G401 (cell line): Measurements from ENCODE around the gene KRTAP20-2. TPM values are rescaled to one million over a fixed set of nuclear protein-coding genes. Genes with fewer than 3 reads are reported as not detected.

Experiments used
- DNase-seq: peaks from one replicate; pipeline ENCODE4 v3.0.0-alpha.2; 2015; ENCODE audit warnings: low spot score
- in situ Hi-C: cut with HindIII; loops from 2 replicates; pipeline ENCODE4 v1.10.0; 2016; ENCODE audit warnings: low sequenced_read_pairs, mixed read lengths
- total RNA-seq: library from RNA; depleted of rRNA; stranded (reverse); fragments of >200 nt; shearing (Covaris generic); gene quantifications from 2 replicates; pipeline ENCODE4 v1.2.3, GENCODE V29; 2014; rRNA removed

Gene KRTAP20-2
- total RNA-seq, 1 experiment from 2014 or later: not detected

DNA sequence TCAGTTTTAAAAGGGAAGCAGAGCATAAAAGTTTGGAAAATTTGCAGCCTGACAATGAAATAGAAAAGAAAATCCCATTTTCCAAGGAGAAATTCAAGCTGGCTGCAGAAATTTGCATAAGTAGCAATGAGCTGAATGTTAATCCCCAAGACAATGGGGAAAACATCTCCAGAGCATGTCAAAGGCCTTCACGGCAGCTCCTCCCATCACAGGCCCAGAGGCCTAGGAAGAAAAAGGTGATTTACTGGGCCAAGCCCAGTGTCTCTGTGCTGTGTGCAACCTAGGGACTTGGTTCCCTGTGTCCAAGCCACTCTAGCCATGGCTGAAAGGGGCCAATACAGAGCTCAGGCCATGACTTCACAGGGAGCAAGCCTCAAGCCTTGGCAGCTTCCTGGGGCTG, 33.8 kb downstream of the KRTAP20-2 start:
- DNase-seq: no peak
- in situ Hi-C loops: no loop called here

DNA sequence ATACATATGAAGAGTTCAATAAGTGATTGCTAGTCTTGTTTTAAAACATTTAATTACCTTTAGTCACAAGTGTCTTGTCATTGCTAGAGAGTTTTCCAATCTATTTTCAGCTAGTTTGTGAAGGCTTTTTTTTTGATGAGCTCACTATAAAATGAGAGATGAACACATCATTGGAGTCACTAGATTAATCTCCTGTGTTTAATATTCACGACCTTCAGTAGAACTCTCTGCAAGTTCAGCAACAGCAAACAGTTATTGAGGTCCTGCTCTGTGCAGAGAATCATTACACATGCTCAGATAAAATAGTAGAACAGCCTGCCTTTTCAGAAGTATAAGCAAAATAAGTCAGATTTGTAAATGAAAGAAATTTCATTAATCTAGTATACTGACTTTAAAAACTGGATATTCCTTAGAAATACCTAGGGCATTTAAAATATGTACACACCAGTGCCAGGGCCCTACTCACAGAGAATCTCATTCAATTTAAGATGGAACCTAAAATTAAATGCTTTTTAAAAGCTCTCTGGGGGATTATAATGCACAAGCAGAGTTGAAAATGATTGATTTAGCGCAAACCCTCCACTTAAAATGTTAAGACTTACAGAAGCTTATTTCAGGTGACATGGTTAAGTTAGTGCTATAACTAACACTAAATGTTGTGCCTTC, 38.1 kb downstream of the KRTAP20-2 start:
- no peak for DNase-seq
- in situ Hi-C loops: no loop called here

GRCh38 chr21:30674312-30674711, 39.3 kb downstream of the KRTAP20-2 start:
- DNase-seq: no peak
- in situ Hi-C loops: no loop called here

DNA sequence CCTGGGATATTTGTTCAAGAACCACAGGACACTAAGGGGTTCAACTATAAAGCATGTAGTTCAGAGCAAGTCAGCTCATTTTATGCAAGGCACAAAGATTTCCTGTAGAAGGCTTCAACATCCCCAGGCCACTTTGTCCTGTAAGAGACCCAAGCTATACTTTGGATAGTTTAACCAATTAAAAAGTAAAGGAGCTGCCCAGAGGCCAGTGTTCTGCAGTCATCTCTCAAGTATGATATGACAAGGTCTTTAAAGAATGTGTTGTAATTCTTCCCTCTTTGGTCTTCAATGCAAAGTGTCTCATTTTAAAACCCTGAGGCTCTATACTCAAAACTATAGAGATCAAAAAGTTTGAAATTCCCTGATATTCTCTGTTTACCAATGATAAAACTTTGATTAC, 41.7 kb downstream of the KRTAP20-2 start:
- in situ Hi-C loops: no loop called here

DNA sequence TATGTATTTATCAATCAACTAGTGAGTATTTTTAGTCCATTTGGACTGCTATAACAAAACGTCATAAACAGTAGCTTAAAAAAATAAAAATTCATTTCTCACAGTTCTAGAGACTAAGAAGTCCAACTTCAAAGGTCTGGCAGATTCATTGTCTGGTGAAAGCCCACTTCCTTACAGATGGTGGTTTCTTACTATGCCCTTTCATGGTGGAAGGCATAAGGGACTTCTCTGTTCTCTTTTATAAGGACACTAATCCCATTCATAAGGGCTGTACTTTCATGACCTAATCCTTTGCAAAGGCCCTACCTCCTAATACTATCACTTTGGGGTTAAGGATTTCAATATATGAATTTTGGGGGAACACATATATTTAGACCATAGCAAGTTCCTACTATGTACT, 45.6 kb downstream of the KRTAP20-2 start:
- in situ Hi-C loops: no loop called here
- DNase-seq: no peak

More for the DNA sequence above, 41.7 kb downstream of the KRTAP20-2 start:
- no peak for DNase-seq

DNA sequence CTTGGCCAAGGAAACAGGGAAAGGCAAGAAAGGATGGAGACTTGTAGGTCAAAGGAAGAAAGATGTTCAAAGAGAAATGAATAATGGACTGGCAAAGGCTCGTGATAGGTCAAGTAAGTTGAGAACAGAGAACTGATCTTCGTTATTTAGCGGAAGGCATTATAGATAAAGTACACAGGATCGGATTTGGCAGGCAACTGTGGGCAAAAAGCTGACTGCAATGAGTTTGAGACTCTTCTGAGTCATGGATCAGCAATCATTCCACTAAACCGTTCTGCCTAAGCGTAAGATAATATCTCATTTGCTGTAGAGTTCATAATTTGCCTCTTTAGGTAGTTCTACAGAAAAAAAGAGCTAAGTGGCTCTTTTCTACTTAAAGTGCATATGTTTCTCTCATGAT, 49.5 kb downstream of the KRTAP20-2 start:
- no peak for DNase-seq
- in situ Hi-C loops: no loop called here

Other genes with a start within 250 kb of the KRTAP20-2 start
- gene KRTAP13-1, start 239.2 kb upstream of the KRTAP20-2 start, total RNA-seq: not detected in 2 replicates
- not detected in 2 replicates for gene KRTAP13-3, start 209.3 kb upstream of the KRTAP20-2 start, total RNA-seq
- gene KRTAP13-4, start 205.0 kb upstream of the KRTAP20-2 start, total RNA-seq: not detected in 2 replicates
- not detected in 2 replicates for gene KRTAP15-1, start 194.9 kb upstream of the KRTAP20-2 start, total RNA-seq
- gene KRTAP19-1, start 154.8 kb upstream of the KRTAP20-2 start, total RNA-seq: not detected in 2 replicates
- gene KRTAP19-2, start 147.8 kb upstream of the KRTAP20-2 start, total RNA-seq: not detected in 2 replicates
- not detected in 2 replicates for gene KRTAP19-3, start 143.2 kb upstream of the KRTAP20-2 start, total RNA-seq
- not detected in 2 replicates for gene KRTAP19-4, start 138.0 kb upstream of the KRTAP20-2 start, total RNA-seq
- not detected in 2 replicates for gene KRTAP19-5, start 133.1 kb upstream of the KRTAP20-2 start, total RNA-seq
- gene KRTAP19-6, start 93.3 kb upstream of the KRTAP20-2 start, total RNA-seq: not detected in 2 replicates
- not detected in 2 replicates for gene KRTAP19-7, start 73.9 kb upstream of the KRTAP20-2 start, total RNA-seq
- not detected in 2 replicates for gene KRTAP22-2, start 44.8 kb upstream of the KRTAP20-2 start, total RNA-seq
- gene KRTAP6-3, start 42.8 kb upstream of the KRTAP20-2 start, total RNA-seq: not detected in 2 replicates
- not detected in 2 replicates for gene KRTAP6-2, start 36.3 kb upstream of the KRTAP20-2 start, total RNA-seq
- not detected in 2 replicates for gene KRTAP22-1, start 34.1 kb upstream of the KRTAP20-2 start, total RNA-seq
- not detected in 2 replicates for gene KRTAP6-1, start 21.3 kb upstream of the KRTAP20-2 start, total RNA-seq
- gene KRTAP20-1, start 18.8 kb upstream of the KRTAP20-2 start, total RNA-seq: not detected in 2 replicates
- not detected in 2 replicates for gene KRTAP20-4, start 14.6 kb upstream of the KRTAP20-2 start, total RNA-seq
- gene KRTAP20-3, start 7.7 kb downstream of the KRTAP20-2 start, total RNA-seq: not detected in 2 replicates
- gene KRTAP21-3, start 83.6 kb downstream of the KRTAP20-2 start, total RNA-seq: not detected in 2 replicates
- not detected in 2 replicates for gene KRTAP21-2, start 112.1 kb downstream of the KRTAP20-2 start, total RNA-seq
- gene KRTAP21-1, start 120.2 kb downstream of the KRTAP20-2 start, total RNA-seq: not detected in 2 replicates
- gene KRTAP8-1, start 178.1 kb downstream of the KRTAP20-2 start, total RNA-seq: not detected in 2 replicates
- not detected in 2 replicates for gene KRTAP7-1, start 194.6 kb downstream of the KRTAP20-2 start, total RNA-seq
- not detected in 2 replicates for gene KRTAP11-1, start 246.4 kb downstream of the KRTAP20-2 start, total RNA-seq